Measurements from ENCODE around the gene SLC41A1. TPM values are rescaled to one million over a fixed set of nuclear protein-coding genes. Genes with fewer than 3 reads are reported as not detected.

The SLC41A1 gene
- total and polyA plus RNA-seq, 2 experiments from 2014 or later: 21.3 to 22.4 TPM

- peaks cover 25% of the 10 kb centered on the region; the same call in 1 of the 2 replicates for H3F3A ChIP-seq (ENCODE audit: insufficient read depth)
- in situ Hi-C loops (cut with MboI): no loop called here
- no peaks in the 10 kb centered on the region for H3K9me3 ChIP-seq (ENCODE audit: low read depth)
- no peaks in the 10 kb centered on the region; the same call in 1 of the 2 replicates for H3K36me3 ChIP-seq (ENCODE audit: low read depth)
- no peak overlapping the region for H3K4me2 ChIP-seq (ENCODE audit: unreplicated experiment)
- WGBS, 2 experiments (ENCODE audit: low coverage in 1 of 2, low lambda C conversion rate in 2 of 2, missing lambda C conversion rate in 2 of 2): 56 to 79% methylated on average over 1 of the region's 1 CpG
- H3K4me1 ChIP-seq (ENCODE audit: insufficient read depth): peaks cover 13% of the 10 kb centered on the region
- H3K9me2 ChIP-seq (ENCODE audit: insufficient read depth): no peaks in the 10 kb centered on the region
- H3K4me3 ChIP-seq: no peak overlapping the region
- H4K20me1 ChIP-seq (ENCODE audit: insufficient read depth): peaks cover 5% of the 10 kb centered on the region
- H2AFZ ChIP-seq: no peak overlapping the region
- H3K9ac ChIP-seq: no peak overlapping the region
- peaks cover 100% of the 10 kb centered on the region for H3K79me2 ChIP-seq (ENCODE audit: insufficient read depth)
- H3K27ac ChIP-seq: no peak overlapping the region
- no peak for DNase-seq
- TF ChIP-seq EZH2 (IDR thresholded peaks at IDR 0.05; ENCODE audit: insufficient read depth, poor library complexity, severe bottlenecking) (no peak), EZH2phosphoT487 (IDR thresholded peaks at IDR 0.05; ENCODE audit: insufficient read depth, low read depth) (no peak)
- no peaks in the 10 kb centered on the region for H3K27me3 ChIP-seq (replicated peaks; ENCODE audit: insufficient read depth)
These were observed 71.3 kb downstream of the SLC41A1 start for GRCh38 chr1:205741681-205742080.

GRCh38 chr1:205739348-205740160, 73.4 kb downstream of the SLC41A1 start:
- in situ Hi-C loops (cut with MboI): no loop called here
- peaks cover 19% of the 10 kb centered on the region for H3K36me3 ChIP-seq (ENCODE audit: low read depth)
- no peak overlapping the region for H3K4me2 ChIP-seq (ENCODE audit: unreplicated experiment)
- H3K27me3 ChIP-seq (replicated peaks; ENCODE audit: insufficient read depth): no peaks in the 10 kb centered on the region
- peak; percentile 62 for DNase-seq
- H3K4me1 ChIP-seq (ENCODE audit: insufficient read depth): no peaks in the 10 kb centered on the region
- H3K79me2 ChIP-seq (ENCODE audit: insufficient read depth): peaks cover 100% of the 10 kb centered on the region
- H3K4me3 ChIP-seq: no peak overlapping the region
- WGBS, 2 experiments (ENCODE audit: low coverage in 1 of 2, low lambda C conversion rate in 2 of 2, missing lambda C conversion rate in 2 of 2): 68 to 71% methylated on average over 5 of the region's 5 CpGs
- H3K9ac ChIP-seq: no peak overlapping the region
- H2AFZ ChIP-seq: no peak overlapping the region
- peak overlapping the region; percentile 40; the same call in 1 of the 2 replicates for H3K27ac ChIP-seq
- peaks cover 5% of the 10 kb centered on the region for H4K20me1 ChIP-seq (ENCODE audit: insufficient read depth)
- H3K9me3 ChIP-seq (ENCODE audit: low read depth): no peaks in the 10 kb centered on the region
- TF ChIP-seq EZH2phosphoT487 (IDR thresholded peaks at IDR 0.05; ENCODE audit: insufficient read depth, low read depth) (no peak), EZH2 (IDR thresholded peaks at IDR 0.05; ENCODE audit: insufficient read depth, poor library complexity, severe bottlenecking) (no peak)
- peaks cover 31% of the 10 kb centered on the region; the same call in 1 of the 2 replicates for H3F3A ChIP-seq (ENCODE audit: insufficient read depth)
- H3K9me2 ChIP-seq (ENCODE audit: insufficient read depth): no peaks in the 10 kb centered on the region

Other genes starting within 250 kb of the SLC41A1 start
- gene ELK4, start 181.2 kb downstream of the SLC41A1 start, total RNA-seq (2014; rRNA removed; shearing (Covaris generic)): 15.2 and 16.4 TPM in 2 replicates
- 4.4 and 5.1 TPM in 2 replicates for gene ELK4, start 181.2 kb downstream of the SLC41A1 start, polyA plus RNA-seq (2016; fragmentation: Nextera tagmentation; extraction: Ambion mirVana)
- gene SLC45A3, start 132.7 kb downstream of the SLC41A1 start, total RNA-seq (2014; rRNA removed; shearing (Covaris generic)): 1.2 and 1.8 TPM in 2 replicates
- gene SLC45A3, start 132.7 kb downstream of the SLC41A1 start, polyA plus RNA-seq (2016; fragmentation: Nextera tagmentation; extraction: Ambion mirVana): 0.18 and 0.38 TPM in 2 replicates
- 122 and 125 TPM in 2 replicates for gene NUCKS1, start 63.0 kb downstream of the SLC41A1 start, total RNA-seq (2014; rRNA removed; shearing (Covaris generic))
- gene NUCKS1, start 63.0 kb downstream of the SLC41A1 start, polyA plus RNA-seq (2016; fragmentation: Nextera tagmentation; extraction: Ambion mirVana): 69.2 and 69.9 TPM in 2 replicates
- gene RAB29, start 37.7 kb downstream of the SLC41A1 start, total RNA-seq (2014; rRNA removed; shearing (Covaris generic)): 12.1 and 16.8 TPM in 2 replicates
- gene RAB29, start 37.7 kb downstream of the SLC41A1 start, polyA plus RNA-seq (2016; fragmentation: Nextera tagmentation; extraction: Ambion mirVana): 18.0 and 18.1 TPM in 2 replicates
- gene PM20D1, start 36.9 kb upstream of the SLC41A1 start, total RNA-seq (2014; rRNA removed; shearing (Covaris generic)): 0.22 TPM in 1 of 2 replicates, not detected in the other
- 0.11 TPM in 1 of 2 replicates, not detected in the other for gene PM20D1, start 36.9 kb upstream of the SLC41A1 start, polyA plus RNA-seq (2016; fragmentation: Nextera tagmentation; extraction: Ambion mirVana)
- gene SLC26A9, start 130.3 kb upstream of the SLC41A1 start, total RNA-seq (2014; rRNA removed; shearing (Covaris generic)): not detected in 2 replicates
- not detected in 2 replicates for gene SLC26A9, start 130.3 kb upstream of the SLC41A1 start, polyA plus RNA-seq (2016; fragmentation: Nextera tagmentation; extraction: Ambion mirVana)
- gene RAB7B, start 190.2 kb upstream of the SLC41A1 start, total RNA-seq (2014; rRNA removed; shearing (Covaris generic)): 2.8 and 7.1 TPM in 2 replicates
- 7.6 and 7.7 TPM in 2 replicates for gene RAB7B, start 190.2 kb upstream of the SLC41A1 start, polyA plus RNA-seq (2016; fragmentation: Nextera tagmentation; extraction: Ambion mirVana)
- not detected in 2 replicates for gene CTSE, start 210.7 kb upstream of the SLC41A1 start, total RNA-seq (2014; rRNA removed; shearing (Covaris generic))
- not detected in 2 replicates for gene CTSE, start 210.7 kb upstream of the SLC41A1 start, polyA plus RNA-seq (2016; fragmentation: Nextera tagmentation; extraction: Ambion mirVana)
- gene RHEX, start 240.0 kb upstream of the SLC41A1 start, total RNA-seq (2014; rRNA removed; shearing (Covaris generic)): not detected in 2 replicates
- gene RHEX, start 240.0 kb upstream of the SLC41A1 start, polyA plus RNA-seq (2016; fragmentation: Nextera tagmentation; extraction: Ambion mirVana): not detected in 2 replicates

Data from GM23248 (cell line).